Hepatocyte (in vitro differentiated cells): ENCODE results near the gene TRMT1. TPM values are rescaled to one million over a fixed set of nuclear protein-coding genes. Genes with fewer than 3 reads are reported as not detected.
A peak's percentile ranks its signal among the peaks of the same experiment; 100 is the strongest.

Experiments
- DNase-seq: peaks from one replicate; pipeline ENCODE4 v3.0.0-alpha.2; 2016; ENCODE audit warnings: low spot score
- H2AFZ ChIP-seq: fragments of 200-600 bp; sonication (generic); 2 replicates; pipeline ENCODE4 v1.6.0; 2016; ENCODE audit warnings: antibody characterized with exemption, mild to moderate bottlenecking
- H3K27ac ChIP-seq: fragments of 200-600 bp; sonication (generic); 2 replicates; pipeline ENCODE4 v1.5.1; 2016; ENCODE audit warnings: mild to moderate bottlenecking
- H3K27me3 ChIP-seq: fragments of 200-600 bp; sonication (generic); 2 replicates; pipeline ENCODE4 v1.6.1; 2016
- H3K36me3 ChIP-seq: fragments of 200-600 bp; sonication (generic); replicated peaks from 2 replicates; pipeline ENCODE4 v1.5.1; 2016; ENCODE audit warnings: low read depth; ENCODE audit not compliant: insufficient read depth
- H3K4me1 ChIP-seq: fragments of 200-600 bp; sonication (generic); 2 replicates; pipeline ENCODE4 v1.5.1; 2016; ENCODE audit warnings: mild to moderate bottlenecking, moderate library complexity; ENCODE audit not compliant: insufficient read depth
- H3K4me2 ChIP-seq: fragments of 200-600 bp; sonication (generic); 2 replicates; pipeline ENCODE4 v1.6.0; 2016
- H3K4me3 ChIP-seq: fragments of 200-600 bp; sonication (generic); 2 replicates; pipeline ENCODE4 v1.5.1; 2016; ENCODE audit warnings: mild to moderate bottlenecking
- H3K79me2 ChIP-seq: fragments of 200-600 bp; sonication (generic); 2 replicates; pipeline ENCODE4 v1.6.0; 2017; ENCODE audit warnings: mild to moderate bottlenecking
- H3K9me2 ChIP-seq: fragments of 200-600 bp; sonication (generic); replicated peaks from 2 replicates; pipeline ENCODE4 v1.6.0; 2017; ENCODE audit warnings: mild to moderate bottlenecking; ENCODE audit not compliant: insufficient read depth
- H3K9me3 ChIP-seq: fragments of 200-600 bp; sonication (generic); 2 replicates; pipeline ENCODE4 v1.5.1; 2016; ENCODE audit warnings: low read depth, mild to moderate bottlenecking
- H4K20me1 ChIP-seq: fragments of 200-600 bp; sonication (generic); 2 replicates; pipeline ENCODE4 v1.6.0; 2016; ENCODE audit warnings: mild to moderate bottlenecking; ENCODE audit not compliant: insufficient read depth, poor library complexity, severe bottlenecking
- CTCF ChIP-seq: fragments of 200-600 bp; sonication (generic); IDR thresholded peaks from 2 replicates; pipeline ENCODE4 v1.5.1; 2016; ENCODE audit warnings: antibody characterized with exemption, mild to moderate bottlenecking; ENCODE audit not compliant: poor library complexity
- EZH2 ChIP-seq: fragments of 200-600 bp; sonication (generic); IDR thresholded peaks from 2 replicates; pipeline ENCODE4 v1.6.1; 2016; ENCODE audit warnings: antibody characterized with exemption, mild to moderate bottlenecking, borderline replicate concordance
- EZH2phosphoT487 ChIP-seq: fragments of 200-600 bp; sonication (generic); IDR thresholded peaks from one replicate; pipeline ENCODE4 v1.6.1; 2018; ENCODE audit warnings: antibody characterized with exemption, mild to moderate bottlenecking, low read depth, moderate library complexity; ENCODE audit not compliant: unreplicated experiment, severe bottlenecking
- WGBS: methylation state at CpG from one replicate; pipeline ENCODE4 v1.1.6; 2016; ENCODE audit warnings: low lambda C conversion rate; ENCODE audit errors: missing lambda C conversion rate; 5-methylcytosine and 5-hydroxymethylcytosine counted together
- polyA plus RNA-seq: library from polyadenylated mRNA; unstranded; fragments of >200 nt; fragmentation: Nextera tagmentation; extraction: Ambion mirVana; gene quantifications from 2 replicates; pipeline ENCODE4 v1.2.1, GENCODE V29; 2016
- total RNA-seq: library from RNA; depleted of rRNA; stranded (reverse); fragments of >200 nt; gene quantifications from 2 replicates; pipeline ENCODE4 v1.2.3, GENCODE V29; 2014

Gene TRMT1
- total and polyA plus RNA-seq, 2 experiments from 2014 or later, result 31.2 to 33.4 TPM

GRCh38 chr19:13117772-13118423 is 1.4 kb upstream of the TRMT1 start, which contains the start of gene NACC1:
NACC1 (plus strand) TSS chr19:13118264; CDS start chr19:13135208, 16,944 bp downstream.
- H3K27ac ChIP-seq, result peak within 1 kb of the TSS; percentile 89
- no peak for TF ChIP-seq EZH2
- TF ChIP-seq EZH2phosphoT487, result no peak
- TF ChIP-seq CTCF, result no peak
- H3K4me1 ChIP-seq, result peaks cover 39% of the 10 kb centered on the region
- DNase-seq, result peak; percentile 96
- no peaks in the 10 kb centered on the region for H3K9me3 ChIP-seq
- peak within 1 kb of the TSS; percentile 81 for H2AFZ ChIP-seq
- H3K27me3 ChIP-seq, result no peaks in the 10 kb centered on the region
- peaks cover 28% of the 10 kb centered on the region for H4K20me1 ChIP-seq
- no peaks in the 10 kb centered on the region for H3K9me2 ChIP-seq
- H3K79me2 ChIP-seq, result peaks cover 61% of the 10 kb centered on the region
- H3K4me2 ChIP-seq, result peak within 1 kb of the TSS; percentile 94
- no peaks in the 10 kb centered on the region for H3K36me3 ChIP-seq
- peak within 1 kb of the TSS; percentile 99 for H3K4me3 ChIP-seq
- WGBS, result 14% methylated on average over 22 of the region's 65 CpGs

- H4K20me1 ChIP-seq, result peaks cover 21% of the 10 kb centered on the region
- H2AFZ ChIP-seq, result peak overlapping the region; percentile 81
- peak overlapping the region; percentile 62 for H3K4me3 ChIP-seq
- no peaks in the 10 kb centered on the region for H3K27me3 ChIP-seq
- no peak for DNase-seq
- H3K79me2 ChIP-seq, result peaks cover 55% of the 10 kb centered on the region
- no peak for TF ChIP-seq CTCF
- TF ChIP-seq EZH2, result no peak
- TF ChIP-seq EZH2phosphoT487, result no peak
- H3K9me3 ChIP-seq, result no peaks in the 10 kb centered on the region
- peak overlapping the region; percentile 94 for H3K4me2 ChIP-seq
- H3K4me1 ChIP-seq, result peaks cover 37% of the 10 kb centered on the region
- H3K9me2 ChIP-seq, result no peaks in the 10 kb centered on the region
- 39% methylated on average over 20 of the region's 20 CpGs for WGBS
- H3K36me3 ChIP-seq, result no peaks in the 10 kb centered on the region
- peak overlapping the region; percentile 59 for H3K27ac ChIP-seq
Observed at GRCh38 chr19:13117176-13117771, 734 bp upstream of the TRMT1 start.

- no peaks in the 10 kb centered on the region for H3K36me3 ChIP-seq
- TF ChIP-seq EZH2phosphoT487 (no peak), CTCF (no peak), EZH2 (no peak)
- DNase-seq, result no peak
- no peaks in the 10 kb centered on the region for H3K9me3 ChIP-seq
- 4% methylated on average over 18 of the region's 18 CpGs for WGBS
- H3K27me3 ChIP-seq, result no peaks in the 10 kb centered on the region
- H2AFZ ChIP-seq, result peak overlapping the region; percentile 71
- H3K4me2 ChIP-seq, result peak overlapping the region; percentile 94
- peaks cover 26% of the 10 kb centered on the region for H3K4me1 ChIP-seq
- H3K9me2 ChIP-seq, result no peaks in the 10 kb centered on the region
- peak overlapping the region; percentile 59 for H3K27ac ChIP-seq
- peaks cover 16% of the 10 kb centered on the region for H4K20me1 ChIP-seq
- H3K79me2 ChIP-seq, result peaks cover 41% of the 10 kb centered on the region
- H3K4me3 ChIP-seq, result peak overlapping the region; percentile 62
Observed at GRCh38 chr19:13115936-13116281, 631 bp downstream of the TRMT1 start.
